VCaP (cell line): ENCODE measurements around the gene PTPMT1.
"Not testable (repeated sequence)": the region's sequence is repeated elsewhere in the genome, so short reads cannot be mapped to it uniquely, and the experiment has no call there.

Experiments used
- H3K27ac ChIP-seq: fragments of 450-650 bp; 2 replicates; pipeline ENCODE4 v1.5.1; 2017
- TF ChIP-seq, protein P1 (sequence below): fragments of 450-650 bp; conservative IDR thresholded peaks from 2 replicates; pipeline ENCODE4 v1.5.1; 2017; ENCODE audit warnings: mild to moderate bottlenecking, moderate library complexity

PTPMT1 gene

DNA sequence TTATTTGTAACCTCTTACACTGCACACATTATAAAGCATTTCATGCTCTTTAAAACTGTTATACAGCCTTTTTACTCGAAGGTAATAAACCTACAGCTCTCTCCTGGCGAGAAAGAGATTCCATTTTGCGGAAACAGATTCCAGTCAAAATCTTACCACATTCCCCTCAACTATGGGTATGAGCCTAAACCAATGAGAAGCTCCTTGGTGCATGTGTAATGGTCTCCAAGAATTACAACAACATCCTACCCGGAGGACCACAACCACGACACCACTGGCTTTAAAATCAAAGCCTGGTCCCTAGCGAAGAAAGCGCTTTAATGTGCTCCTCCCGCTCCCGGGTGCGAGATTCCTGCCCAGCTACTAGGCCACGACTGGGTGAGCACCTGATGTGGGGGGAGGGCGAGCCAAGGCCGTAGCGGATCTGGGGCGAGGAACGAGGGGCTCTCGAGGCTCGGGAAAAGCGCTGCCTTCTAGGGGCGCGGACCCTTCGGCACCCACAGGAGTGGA is 13.3 kb upstream of the PTPMT1 start:
- H3K27ac ChIP-seq: peak overlapping the region; percentile 87
- TF ChIP-seq, protein P1, sequence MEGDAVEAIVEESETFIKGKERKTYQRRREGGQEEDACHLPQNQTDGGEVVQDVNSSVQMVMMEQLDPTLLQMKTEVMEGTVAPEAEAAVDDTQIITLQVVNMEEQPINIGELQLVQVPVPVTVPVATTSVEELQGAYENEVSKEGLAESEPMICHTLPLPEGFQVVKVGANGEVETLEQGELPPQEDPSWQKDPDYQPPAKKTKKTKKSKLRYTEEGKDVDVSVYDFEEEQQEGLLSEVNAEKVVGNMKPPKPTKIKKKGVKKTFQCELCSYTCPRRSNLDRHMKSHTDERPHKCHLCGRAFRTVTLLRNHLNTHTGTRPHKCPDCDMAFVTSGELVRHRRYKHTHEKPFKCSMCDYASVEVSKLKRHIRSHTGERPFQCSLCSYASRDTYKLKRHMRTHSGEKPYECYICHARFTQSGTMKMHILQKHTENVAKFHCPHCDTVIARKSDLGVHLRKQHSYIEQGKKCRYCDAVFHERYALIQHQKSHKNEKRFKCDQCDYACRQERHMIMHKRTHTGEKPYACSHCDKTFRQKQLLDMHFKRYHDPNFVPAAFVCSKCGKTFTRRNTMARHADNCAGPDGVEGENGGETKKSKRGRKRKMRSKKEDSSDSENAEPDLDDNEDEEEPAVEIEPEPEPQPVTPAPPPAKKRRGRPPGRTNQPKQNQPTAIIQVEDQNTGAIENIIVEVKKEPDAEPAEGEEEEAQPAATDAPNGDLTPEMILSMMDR: no peak

DNA sequence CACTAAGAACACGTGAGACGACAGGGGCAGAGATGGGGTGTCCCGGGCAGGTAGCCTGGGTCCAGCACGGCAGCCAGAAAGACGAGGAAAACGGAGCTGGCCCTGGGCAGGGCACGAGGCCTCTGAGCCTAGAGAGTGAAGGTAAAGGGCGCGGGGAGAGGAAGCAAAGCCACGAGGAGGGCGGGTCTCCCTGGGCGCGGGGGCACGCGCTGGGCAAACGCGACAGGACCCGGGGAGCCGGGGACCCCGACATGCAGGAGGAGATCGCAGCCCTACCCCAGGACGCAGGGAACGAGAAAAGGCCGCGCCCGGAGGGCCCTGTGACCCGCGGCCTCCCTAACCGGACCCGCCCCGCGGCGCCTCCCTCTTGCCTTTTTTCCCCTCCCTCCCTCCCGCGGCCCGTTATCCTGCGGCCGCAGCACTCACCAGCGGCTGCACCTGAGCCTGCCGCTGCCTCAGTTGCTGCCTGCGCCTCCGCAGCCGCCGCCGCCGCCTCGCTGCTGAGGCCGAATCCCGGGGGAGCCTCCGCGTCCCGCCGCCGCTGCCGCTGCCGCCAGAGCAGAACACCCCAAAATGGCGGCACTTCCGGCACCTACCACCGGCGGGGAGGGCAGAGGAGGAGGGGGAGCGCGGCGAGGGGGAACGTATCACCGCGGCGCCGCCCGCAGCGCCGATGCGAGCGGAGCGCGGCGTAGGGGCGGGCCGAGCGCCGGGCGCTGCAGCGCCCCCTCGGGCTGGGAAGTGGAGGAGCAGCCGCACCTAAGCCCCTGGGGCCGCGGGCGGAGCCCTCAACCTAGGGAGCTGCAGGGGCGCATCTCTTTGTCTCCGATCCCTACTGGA is 12.6 kb upstream of the PTPMT1 start, which contains the start of gene CELF1:
Gene CELF1, minus strand, starts transcription at position 567 of the 840 bp plus-strand sequence. CDS start 53,609 bp downstream, outside the sequence.
- TF ChIP-seq, protein P1: peak; percentile 92
- H3K27ac ChIP-seq: peak within 1 kb of the TSS; percentile 87

DNA sequence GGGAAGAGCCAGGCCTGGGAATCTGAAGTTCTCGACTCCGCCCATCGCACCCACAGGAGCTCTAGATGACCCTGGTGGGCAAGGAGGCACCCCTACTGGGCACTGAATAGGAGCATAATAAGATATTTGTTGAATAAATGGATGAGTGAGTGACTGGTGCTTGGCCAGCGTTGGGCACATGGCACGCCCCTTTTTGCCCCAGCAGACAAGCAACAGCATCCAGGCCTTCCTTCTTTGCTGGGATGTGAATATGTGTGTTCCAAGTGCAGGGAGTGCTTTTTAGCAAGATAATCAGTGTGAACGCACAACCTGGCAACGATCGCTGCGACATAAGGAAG is 12.0 kb upstream of the PTPMT1 start:
- TF ChIP-seq, protein P1: peak; percentile 65
- peak overlapping the region; percentile 87 for H3K27ac ChIP-seq

DNA sequence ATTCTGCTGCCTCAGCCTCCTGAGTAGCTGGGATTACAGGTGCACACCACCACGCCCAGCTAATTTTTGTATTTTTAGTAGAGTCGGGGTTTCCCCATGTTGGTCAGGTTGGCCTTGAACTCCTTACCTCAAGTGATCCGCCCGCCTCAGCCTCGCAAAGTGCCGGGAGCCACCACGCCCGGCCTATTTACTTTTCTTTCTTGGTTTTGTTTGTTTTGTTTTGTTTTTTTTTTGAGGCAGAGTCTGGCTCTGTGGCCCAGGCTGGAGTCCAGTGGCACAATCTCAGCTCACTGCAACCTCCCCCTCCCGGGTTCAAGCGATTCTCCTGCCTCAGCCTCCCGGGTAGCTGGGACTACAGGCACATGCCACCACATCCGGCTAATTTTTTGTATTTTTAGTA is 8.4 kb upstream of the PTPMT1 start:
- H3K27ac ChIP-seq: not testable (repeated sequence)

DNA sequence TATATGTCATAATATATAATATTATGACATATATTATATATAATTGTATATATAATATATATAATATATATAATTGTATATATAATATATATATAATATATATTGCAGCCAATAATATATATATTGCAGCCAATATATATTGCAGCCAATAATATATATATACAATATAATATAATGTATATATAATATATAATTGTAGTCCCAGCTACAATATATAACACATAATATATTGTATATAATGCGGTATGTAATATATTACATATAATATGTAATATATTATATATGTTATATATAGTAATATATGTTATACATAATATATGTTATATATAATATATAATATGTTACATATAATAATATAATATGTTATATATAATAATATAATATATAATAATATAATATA is 6.7 kb upstream of the PTPMT1 start:
- TF ChIP-seq, protein P1: no peak
- no peak overlapping the region for H3K27ac ChIP-seq

DNA sequence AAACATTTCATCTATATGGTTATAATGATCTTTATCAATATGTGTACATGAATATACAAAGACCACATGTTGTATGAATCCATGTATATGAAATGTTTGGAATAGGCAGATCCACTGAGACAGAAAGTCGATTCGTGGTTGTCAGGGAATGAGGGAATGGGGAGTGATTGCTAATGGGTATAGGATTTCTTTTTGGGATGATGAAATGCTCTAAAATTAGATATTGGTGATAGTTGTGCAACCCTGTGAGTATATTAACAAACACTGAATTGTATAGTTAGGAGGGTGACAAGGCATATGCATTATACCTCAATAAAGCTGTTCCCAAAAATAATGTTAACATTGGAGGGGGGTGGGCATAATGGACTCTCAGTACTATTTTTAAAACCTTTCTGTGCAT is 5.0 kb upstream of the PTPMT1 start:
- H3K27ac ChIP-seq: no peak overlapping the region
- TF ChIP-seq, protein P1: no peak

DNA sequence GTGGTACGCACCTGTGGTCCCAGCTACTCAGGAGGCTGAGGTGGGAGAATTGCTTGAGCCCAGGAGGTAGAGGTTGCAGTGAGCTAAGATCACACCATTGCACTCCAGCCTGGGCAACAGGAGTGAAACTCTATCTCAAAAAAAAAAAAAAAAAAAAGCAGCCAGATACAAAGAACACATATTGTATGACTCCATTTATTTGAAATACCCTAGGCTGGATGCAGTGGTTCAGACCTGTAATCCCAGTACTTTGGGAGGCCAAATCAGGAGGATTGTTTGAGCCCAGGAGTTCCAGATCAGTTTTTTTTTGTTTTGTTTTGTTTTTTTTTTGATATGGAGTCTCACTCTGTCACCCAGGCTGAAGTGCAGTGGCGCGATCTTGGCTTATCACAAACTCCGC is 3.0 kb upstream of the PTPMT1 start:
- H3K27ac ChIP-seq: not testable (repeated sequence)

DNA sequence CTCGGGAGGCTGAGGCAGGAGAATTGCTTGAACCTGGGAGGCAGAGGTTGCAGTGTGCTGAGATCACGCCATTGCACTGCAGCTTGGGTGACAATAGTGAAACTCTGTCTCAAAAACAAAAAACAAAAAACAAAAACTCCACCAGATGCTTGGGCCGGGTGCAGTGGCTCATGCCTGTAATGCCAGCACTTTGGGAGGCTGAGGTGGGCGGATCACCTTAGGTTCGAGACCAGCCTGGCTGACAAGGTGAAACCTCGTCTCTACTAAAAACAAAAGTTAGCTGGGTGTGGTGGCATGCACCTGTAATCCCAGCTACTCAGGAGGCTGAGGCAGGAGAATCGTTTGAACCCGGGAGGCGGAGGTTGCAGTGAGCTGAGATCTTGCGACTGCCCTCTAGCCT is 1.0 kb upstream of the PTPMT1 start:
- not testable (repeated sequence) for H3K27ac ChIP-seq

DNA sequence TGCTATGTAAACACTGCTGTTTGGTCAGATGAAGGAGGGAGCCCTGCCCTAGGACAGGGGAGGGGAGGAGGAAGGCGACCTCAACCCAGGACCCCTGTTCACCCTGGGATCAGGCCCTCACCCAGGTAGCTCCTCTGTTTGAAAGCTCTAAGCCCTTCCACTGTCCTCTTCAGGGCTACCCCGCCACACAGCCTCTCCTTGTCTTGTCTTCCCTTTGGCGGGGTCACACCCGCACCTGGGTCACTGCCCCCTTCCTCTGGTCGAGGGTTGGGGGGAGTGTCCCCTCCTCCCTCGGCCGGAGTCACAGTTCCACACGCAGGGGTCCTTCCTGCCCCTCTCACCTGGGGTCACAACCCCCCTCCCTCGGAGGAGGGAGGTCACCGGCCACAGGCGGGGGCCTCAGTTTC is 463 bp upstream of the PTPMT1 start:
- TF ChIP-seq, protein P1: no peak
- peak overlapping the region; percentile 83 for H3K27ac ChIP-seq
